Sigmoid colon (tissue), 4 donors: Measurements from ENCODE around the gene FAM3B.

Experiments
- POLR2A ChIP-seq, 2 donors: fragments of 450-650 bp; IDR thresholded peaks; one replicate each; pipeline ENCODE4 v1.6.1; 2016; ENCODE audit warnings: antibody characterized with exemption in 2 of 2, mild to moderate bottlenecking in 2 of 2, moderate library complexity in 2 of 2
- POLR2AphosphoS5 ChIP-seq, 4 donors: sonication (generic); formaldehyde crosslinking; IDR thresholded peaks; one replicate each; pipeline ENCODE4 v1.6.1; 2017; ENCODE audit warnings: antibody characterized with exemption in 4 of 4
- TF ChIP-seq, protein P1 (sequence below), 4 experiments: fragments of 450-650 bp in 3 of 4; fragments of 200-600 bp in 1 of 4; IDR thresholded peaks; one replicate each; pipeline ENCODE4 v1.5.1; 2016 to 2019; ENCODE audit warnings: antibody characterized with exemption in 4 of 4, mild to moderate bottlenecking in 3 of 4, moderate library complexity in 2 of 4

DNA sequence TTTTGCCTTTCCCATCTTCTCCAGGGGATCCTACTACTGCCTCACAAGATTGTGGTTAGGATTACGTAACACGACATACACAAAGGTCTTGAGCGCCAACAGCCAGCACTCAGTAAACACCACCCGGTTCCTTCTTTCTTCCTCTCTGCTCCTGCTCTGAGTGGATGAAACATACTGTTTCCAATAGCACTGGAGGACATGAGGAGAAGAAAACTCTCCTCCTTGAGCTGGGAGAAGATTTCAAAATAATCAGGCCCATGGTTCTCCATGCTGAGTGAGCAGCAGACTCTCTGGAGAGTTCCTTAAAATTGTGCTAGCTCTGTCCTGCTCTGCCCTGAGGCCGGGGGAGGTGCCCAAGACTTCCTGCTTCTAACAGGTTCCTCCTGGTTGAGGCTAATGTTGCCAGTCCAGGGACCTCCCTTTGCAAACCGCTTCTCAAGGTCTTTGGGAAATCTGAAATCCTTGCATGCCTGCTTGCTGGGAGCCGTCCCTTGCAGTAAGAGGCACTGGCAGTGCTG lies 80.0 kb downstream of the FAM3B start:
- TF ChIP-seq, protein P1, sequence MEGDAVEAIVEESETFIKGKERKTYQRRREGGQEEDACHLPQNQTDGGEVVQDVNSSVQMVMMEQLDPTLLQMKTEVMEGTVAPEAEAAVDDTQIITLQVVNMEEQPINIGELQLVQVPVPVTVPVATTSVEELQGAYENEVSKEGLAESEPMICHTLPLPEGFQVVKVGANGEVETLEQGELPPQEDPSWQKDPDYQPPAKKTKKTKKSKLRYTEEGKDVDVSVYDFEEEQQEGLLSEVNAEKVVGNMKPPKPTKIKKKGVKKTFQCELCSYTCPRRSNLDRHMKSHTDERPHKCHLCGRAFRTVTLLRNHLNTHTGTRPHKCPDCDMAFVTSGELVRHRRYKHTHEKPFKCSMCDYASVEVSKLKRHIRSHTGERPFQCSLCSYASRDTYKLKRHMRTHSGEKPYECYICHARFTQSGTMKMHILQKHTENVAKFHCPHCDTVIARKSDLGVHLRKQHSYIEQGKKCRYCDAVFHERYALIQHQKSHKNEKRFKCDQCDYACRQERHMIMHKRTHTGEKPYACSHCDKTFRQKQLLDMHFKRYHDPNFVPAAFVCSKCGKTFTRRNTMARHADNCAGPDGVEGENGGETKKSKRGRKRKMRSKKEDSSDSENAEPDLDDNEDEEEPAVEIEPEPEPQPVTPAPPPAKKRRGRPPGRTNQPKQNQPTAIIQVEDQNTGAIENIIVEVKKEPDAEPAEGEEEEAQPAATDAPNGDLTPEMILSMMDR (IDR thresholded peaks at IDR 0.05): no peak
- no peak for TF ChIP-seq POLR2A (IDR thresholded peaks at IDR 0.05)
- TF ChIP-seq POLR2AphosphoS5 (IDR thresholded peaks at IDR 0.05): no peak
